Cortex of kidney (tissue), 1 donor: ENCODE results near the gene TLCD3A.
"Not testable (repeated sequence)": the region's sequence is repeated elsewhere in the genome, so short reads cannot be mapped to it uniquely, and the experiment has no call there.

ENCODE experiments used
- DNase-seq: peaks from one replicate; lab custom pipeline; 2025; lab: John Stamatoyannopoulos, UW

TLCD3A gene

DNA sequence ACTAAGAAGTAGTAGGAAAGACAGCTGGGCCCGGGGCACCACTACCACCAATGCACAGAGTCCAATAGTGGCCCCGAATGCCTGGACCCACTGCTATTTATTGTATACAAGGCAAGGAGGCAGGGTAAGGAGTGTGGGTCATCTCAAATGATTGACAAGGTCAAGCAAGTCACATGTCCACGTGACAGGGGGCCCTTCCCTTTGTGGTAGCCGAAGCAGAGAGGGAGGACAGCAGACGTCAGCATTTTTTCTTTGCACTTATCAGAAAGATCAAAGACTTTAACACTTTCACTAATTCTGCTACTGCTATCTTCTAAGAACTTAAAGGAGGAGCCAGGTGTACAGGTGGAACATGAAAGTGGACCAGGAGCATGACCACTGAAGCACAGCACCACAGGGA, 24.3 kb upstream of the TLCD3A start:
- no peak for DNase-seq

DNA sequence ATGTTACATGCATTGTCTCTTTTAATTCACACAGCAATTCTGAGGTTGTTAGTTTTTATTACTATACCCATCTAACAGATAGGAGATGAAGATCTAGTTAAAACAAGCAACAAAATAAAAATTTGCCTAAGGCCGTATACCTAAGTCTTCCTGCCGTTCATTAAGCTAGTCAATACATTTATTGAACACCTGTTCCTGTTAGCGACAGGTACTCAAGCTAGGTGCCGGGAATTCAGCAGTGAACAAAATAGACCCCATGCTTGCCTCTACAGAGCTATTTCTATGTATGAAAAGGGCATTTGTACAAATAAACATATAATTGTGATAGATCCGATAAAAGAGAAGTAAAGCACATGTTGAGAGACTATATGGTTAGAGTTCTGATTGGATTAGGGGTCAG, 14.3 kb upstream of the TLCD3A start:
- no peak for DNase-seq

DNA sequence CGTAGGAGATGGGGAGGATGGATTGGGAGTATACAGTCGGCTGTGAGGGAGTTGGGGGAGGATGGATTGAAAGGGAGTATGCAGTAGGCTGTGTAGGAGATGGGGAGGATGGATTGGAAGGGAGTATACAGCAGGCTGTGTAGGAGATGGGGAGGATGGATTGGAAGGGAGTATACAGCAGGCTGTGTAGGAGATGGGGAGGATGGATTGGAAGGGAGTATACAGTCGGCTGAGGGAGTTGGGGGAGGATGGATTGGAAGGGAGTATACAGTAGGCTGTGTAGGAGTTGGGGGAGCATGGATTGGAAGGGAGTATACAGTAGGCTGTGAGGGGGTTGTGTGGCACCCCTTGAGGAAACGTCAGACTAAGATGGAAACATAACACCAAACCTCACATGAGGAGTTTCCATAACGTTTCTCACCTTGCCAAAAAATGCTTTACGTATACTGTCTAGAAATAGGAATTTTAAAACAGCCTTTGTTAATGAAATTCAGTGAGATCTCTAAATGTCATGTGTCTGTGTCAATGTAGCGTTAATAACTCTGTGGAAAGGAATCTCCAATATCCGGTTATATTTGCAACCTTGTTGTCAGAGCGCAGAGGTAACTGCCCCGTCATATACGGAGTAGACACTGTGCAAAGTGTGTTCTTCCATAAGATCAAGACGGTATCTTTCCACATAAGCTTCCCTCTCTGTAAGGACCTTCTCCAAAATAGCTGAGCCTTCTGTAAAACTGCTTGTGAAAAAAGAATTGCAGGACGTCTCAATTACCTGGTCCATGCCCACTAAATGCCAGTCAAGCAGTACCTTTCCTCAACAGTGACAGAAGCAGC, 11.5 kb upstream of the TLCD3A start:
- DNase-seq, result no peak

DNA sequence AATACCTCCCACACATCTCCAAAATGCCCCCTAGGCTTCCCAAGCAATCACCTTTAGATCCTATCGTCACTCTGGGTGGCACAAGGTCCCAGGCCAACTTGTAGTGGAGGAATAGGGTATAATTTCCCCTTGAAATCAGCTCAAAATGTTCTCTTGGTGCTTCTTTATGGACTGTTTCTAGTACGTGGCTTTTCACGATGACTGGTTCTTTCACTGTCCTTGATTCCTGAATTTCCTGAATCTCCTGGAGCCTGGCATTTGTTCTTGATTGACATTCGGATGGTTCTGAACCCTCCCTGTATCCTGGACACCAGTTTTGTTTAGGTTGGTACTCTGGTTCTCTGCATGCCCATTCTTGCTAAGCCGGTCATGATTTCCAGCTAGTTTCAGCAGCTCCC, 10.9 kb upstream of the TLCD3A start:
- DNase-seq, result no peak

DNA sequence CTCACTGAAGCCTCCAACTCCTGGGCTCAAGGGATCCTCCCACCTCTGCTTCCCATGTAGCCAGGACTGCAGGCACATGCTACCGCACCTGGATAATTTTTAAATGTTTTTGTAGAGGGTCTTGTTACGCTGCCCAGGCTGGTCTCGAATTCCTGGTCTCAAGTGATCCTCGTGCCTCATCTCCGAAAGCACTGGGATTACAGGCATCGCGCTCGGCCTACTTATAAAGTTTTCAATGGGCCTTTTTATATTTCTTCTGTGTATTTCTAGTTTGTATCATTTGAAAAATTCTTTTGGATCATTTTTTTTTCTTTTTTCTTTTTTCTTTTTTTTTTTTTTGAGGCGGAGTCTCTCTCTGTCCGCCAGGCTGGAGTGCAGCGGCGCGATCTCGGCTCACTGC, 7.3 kb upstream of the TLCD3A start:
- no peak for DNase-seq

DNA sequence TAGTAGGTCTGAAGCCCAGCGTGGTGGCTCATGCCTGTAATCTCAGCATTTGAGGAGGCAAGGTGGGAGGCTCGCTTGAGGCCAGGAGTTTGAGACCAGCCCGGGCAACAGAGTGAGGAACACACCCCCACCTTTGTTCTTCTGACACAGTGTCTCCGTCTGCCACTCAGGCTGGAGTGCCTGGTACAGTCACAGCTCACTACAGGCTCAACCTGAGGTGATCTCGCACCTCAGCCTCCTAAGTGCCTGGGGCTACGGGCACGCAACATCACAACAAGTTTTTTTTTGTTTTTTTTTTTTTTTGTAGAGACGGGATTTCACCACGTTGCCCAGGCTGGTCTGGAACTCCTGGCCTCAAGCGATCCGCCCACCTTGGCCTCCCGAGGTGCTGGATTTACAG, 6.7 kb upstream of the TLCD3A start:
- no peak for DNase-seq

DNA sequence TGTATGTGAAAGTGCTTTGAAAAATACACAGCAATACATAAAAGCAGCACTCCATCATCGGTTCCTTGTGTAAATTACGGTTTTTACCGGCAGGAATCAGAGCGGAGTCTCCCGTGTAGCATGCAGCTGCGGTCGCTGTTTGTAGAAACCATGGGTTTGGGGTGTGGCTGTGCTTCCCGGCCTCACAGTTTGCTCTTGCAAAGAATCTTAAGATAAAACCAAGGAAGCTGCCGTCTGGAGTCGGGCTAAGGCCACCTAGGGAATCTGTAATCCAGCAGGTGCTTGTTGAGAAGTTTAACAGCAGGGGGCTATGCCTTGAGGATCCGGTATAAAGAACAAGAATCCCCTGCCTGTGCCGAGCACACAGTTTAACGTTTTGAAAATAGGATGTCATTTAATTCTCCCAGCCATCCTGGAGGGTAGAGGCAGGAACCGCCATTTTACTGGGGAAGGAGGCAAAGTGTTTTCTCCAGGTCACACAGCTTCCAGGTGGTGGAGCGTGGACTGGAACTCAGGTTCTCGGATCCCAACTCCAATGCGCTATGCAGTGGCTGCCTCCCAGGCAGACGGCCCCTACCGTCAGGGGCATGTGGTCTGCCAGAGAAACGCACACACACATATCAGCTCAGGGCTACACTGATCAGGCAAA, 6.0 kb upstream of the TLCD3A start:
- no peak for DNase-seq

DNA sequence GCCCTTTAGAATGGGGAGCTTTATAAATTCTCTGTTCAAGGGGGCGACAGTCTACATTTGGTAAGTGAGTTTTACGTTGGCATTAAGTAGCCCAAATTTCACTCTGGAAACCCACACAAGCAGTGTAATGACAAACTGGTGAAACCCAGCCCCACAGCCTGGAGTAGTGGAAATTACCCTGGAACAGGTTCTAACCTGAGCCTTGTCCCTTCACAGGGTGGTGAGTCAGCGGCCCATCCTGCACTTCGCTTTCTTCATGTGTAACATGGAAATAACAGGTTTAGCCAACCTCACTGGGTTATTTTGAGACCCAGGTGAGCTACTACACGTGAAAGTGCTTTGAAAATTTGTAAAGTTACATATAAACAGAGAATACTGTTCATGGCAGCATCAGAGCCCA, 3.5 kb upstream of the TLCD3A start:
- no peak for DNase-seq

DNA sequence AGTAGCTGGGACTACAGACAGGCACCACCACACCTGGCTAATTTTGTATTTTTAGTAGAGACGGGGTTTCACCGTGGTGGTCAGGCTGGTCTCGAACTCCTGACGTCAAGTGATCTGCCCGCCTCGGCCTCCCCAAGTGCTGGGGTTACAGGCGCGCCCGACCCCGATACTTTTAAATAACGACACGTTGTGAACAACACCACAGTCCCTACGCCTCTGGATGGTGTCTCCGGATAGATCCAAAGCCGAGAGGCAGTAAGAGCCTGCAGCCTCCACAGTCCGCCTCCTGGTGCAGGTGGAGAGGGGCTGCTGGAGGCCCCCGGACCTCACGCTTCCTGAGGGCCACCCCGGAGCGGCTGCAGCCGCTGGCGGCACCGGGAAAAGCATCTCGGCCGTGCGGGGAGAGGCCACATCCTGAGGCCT, 741 bp upstream of the TLCD3A start:
- DNase-seq, result no peak

DNA sequence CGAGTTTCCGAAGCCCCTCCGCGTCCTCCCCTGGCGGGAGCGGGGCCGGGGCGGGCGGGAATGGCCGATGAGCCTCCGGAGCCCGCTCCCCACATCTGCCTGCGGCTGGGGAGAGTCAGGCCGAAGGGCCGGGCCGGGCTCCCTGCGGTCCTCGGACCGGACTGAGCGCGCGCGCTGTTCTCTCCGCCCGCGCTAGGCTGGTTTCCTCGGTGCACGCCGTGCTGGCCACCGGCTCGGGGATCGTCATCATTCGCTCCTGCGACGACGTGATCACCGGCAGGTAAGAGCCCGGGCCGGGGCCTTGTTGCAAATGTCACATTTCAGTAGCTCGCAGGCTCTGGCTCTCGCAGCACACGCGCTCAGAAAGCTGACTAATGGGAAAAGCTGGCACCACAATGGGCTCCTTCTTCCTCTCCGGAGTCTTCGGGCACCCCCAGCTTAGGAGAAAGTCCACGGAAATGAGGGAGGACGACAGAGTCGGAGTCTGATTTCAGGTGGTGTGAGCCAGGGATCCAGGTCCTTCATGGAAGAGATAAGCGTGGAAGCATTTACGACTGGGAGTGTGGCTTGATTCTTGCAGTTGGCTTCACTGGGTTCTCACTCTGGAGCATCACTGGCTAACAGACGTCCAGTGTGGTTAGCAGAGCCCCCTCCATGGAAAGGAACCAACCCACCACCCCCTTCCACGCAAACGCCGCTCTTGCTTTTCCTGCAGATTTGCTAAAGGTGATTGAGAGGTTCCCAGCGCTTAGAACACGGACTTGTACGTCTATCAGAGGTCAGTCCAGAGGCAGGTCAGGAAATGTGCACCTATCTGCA, 715 bp downstream of the TLCD3A start:
- DNase-seq, result no peak

DNA sequence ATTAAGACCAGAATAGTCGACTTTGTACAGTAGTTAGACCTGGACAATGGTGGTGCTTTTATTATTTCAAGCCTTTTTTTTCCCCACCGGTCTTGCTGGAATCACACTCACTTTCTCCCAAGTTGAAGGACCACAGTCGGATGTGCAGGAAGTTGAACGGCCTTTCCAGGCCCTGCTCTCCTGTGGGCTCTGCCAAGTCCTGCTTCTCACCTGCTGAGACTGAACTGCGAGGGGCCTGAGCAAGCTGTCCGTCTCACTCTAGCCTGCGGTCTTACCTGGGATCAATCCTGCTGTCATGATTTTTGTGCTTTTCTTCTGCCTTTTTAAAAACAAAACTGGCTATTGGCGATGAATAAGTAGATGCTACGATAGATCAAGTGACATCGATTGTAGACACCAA, 1.3 kb downstream of the TLCD3A start:
- no peak for DNase-seq

DNA sequence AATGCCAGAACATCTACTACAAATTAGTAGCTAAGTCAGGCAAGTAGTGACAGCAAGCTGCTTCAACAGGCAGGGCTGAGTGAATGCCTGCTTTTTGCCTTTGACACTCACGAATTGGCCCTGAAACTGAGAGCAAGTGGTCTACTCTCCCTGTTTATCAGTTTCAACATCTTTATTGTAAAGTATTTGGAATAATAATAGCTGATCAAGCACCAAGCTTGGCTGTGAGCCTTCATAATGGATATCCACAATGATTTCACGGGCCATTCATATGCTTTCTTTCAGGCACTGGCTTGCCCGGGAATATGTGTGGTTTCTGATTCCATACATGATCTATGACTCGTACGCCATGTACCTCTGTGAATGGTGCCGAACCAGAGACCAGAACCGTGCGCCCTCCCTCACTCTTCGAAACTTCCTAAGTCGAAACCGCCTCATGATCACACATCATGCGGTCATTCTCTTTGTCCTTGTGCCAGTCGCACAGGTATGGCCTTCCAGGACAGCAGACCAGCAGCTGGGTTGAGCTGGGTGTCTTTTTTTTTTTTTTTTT, 5.2 kb downstream of the TLCD3A start:
- no peak for DNase-seq

DNA sequence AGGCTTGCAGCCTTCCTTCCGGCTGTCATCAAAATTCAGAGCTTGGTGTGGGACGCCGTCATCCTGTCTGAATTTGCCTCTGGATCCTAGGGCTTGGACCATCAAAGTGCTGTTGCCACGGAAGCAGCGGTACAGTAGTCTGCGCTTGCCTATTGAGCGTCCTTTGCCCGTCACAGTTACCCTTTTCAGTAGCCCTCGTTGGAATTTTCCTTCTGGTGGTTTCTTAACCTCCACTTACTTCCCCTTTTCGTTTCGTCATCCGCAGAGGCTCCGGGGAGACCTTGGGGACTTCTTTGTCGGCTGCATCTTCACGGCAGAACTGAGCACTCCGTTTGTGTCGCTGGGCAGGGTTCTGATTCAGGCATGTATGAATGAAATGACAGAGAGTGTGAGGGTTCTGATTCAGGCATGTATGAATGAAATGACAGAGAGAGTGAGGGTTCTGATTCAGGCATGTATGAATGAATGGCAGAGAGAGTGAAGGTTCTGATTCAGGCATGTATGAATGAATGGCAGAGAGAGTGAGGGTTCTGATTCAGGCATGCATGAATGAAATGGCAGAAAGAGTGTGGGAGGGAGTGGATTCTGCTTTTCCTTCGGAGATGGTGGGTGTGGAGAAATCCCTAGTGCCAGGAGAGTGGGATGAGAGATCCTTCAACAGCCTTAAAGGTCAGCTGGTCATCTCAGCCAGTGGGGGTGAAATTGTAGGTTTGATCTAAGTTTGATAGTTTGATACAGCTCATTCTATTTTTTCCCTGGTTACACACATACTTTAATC, 8.0 kb downstream of the TLCD3A start:
- DNase-seq, result no peak

DNA sequence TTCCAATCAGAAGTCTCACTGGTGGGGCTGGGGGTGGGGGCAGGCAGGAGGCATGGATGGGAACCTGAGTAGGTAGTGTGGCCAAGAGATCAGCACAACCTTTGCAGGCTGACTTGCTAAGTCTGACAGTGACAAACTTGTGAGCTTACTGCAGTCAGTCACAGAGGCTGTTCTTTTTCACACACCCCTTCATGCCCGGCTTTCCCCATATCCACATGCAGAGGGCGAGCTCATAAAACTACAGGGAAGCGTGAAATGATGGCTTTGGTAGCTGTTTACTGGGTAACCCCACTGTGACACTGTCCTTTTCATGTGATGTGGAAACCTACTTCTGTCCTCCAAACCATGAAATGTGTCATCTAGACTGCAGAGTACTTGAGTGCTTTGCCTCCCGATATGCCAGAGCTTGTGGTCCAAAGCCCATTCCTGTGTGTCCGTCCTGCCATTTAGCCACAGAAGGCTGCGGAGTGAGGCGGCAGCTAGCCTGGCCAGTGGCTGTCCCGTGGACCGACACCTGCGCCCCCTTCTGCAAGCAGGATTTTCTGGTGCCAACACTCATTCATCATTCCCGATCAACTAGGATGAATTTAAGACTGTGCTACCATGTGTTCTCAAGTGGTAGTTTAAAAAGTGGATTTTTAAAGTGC, 9.9 kb downstream of the TLCD3A start:
- DNase-seq, result no peak

DNA sequence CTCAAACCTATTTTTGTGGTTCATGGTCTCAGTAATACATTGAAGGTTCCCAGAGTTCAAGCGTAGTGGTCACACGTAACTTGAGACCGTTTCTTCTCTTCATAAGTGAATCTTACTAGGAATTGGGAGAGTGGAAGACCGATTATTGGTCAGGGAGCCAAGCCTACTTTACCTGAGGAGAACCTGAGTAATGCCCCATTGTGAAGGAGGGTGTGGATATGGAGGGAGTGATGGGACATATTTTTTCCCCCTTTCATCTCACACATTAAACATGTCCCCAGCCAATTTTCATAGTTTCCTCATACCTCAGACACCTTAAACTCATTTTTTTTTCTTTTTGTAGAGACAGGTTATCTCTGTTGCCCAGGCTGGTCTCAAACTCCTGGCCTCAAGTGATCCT, 10.7 kb downstream of the TLCD3A start:
- no peak for DNase-seq

DNA sequence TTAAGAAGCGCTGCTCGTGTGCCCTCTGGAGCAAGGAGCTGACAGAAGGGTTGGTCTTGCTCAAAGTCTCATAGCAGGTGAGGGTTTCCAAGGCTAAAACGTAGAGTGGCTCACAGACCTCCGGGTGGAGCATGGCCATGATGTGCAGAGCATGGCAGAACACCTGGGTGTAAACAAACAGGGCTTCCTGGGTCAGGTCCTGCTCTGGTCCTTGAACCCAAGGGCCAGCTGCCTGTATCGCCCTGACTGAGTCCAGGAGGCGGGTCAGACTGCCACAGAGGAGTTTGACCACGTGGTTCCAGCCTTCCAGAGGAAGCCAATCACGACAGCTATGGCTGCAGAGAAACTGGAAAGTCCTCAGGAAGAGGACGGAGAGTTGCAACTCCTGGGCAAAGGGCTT, 12.5 kb downstream of the TLCD3A start:
- no peak for DNase-seq

DNA sequence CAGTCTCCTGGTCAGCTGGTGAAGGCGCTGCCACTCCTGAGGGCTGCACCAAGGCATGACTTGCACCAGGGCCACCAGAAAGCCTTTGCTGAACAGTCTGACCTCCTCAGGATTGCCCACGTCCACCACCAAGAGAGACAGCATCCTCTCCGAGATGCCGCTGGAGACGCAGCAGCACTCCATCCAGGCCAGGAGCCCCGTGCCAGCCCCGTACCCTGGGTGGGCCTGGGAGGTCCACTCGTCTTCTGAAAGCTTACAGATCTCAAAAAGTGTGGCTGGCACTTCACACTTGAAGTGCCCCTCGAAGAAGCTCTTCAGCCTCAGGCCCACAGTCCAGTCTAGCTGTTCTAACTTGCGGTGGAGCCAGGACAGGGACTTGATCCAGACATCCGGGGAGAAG, 13.0 kb downstream of the TLCD3A start:
- no peak for DNase-seq

DNA sequence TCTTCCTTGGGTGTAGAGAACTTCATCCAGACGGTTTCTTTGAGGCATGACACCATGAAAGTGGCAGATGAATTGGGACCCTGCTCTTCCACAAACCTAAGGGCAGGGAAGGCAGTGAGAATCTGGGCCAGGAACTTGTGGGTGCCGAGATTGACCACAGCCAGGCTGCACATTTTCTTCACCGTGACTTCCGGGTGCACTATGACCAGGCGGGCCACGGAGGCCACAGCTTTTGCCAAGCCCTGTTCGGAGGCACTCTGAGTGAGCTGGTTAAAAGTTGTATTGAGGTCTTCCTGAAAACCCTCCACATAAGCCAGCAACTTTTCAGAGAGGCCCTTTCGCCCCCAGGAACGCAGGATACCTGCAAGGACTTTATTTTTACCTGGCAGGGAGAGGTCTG, 13.8 kb downstream of the TLCD3A start:
- no peak for DNase-seq

DNA sequence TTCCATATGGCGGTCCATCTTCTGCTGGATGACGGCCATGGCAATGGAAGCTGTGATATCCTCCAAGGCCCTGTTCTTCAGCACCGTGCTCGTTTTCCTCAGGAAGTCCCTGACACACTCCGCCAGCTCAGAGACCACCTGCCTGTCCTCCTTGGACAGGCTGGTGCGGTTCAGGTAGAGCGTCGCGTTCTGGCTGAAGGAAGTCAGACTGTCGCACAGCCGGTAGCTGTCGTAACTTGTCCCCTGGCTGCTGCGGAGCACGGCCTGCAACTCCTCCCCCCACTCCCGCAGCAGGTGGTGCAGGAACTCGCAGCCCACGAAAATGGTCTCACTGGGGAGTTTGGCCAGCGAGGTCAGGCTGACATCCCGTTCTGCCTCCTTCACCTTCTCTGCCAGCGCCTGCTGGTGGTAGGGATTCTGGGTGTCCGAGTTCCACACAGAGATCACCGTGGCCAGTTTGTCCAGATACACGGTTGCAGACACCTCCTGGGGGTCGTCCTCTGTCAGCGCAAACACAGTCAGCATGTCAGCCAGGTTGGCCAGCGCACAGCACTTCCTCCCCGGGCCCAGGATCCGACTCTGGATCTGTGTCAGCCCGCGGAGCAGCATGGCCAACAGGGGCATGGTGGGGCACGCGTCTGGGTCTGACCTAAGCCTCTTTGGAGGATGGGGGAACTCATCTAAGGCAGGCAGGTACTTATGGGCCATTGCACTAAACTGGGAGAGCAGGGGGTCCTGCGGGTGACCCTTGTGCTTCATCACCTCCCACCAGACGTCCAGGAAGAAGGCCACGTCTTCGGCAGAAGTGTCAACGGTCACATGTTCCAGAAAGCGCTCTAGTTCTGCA, 14.6 kb downstream of the TLCD3A start:
- no peak for DNase-seq

DNA sequence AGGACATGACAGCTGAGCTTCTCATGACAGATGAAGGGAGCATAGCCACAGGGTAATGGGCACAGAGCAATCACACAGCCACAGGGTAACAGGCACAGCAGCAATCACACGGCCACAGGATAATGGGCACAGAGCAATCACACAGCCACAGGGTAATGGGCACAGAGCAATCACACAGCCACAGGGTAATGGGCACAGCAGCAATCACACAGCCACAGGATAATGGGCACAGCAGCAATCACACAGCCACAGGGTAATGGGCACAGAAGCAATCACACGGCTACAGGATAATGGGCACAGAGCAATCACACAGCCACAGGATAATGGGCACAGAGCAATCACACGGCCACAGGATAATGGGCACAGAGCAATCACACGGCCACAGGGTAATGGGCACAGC, 16.2 kb downstream of the TLCD3A start:
- DNase-seq, result not testable (repeated sequence)
